ENCODE measurements around the gene FGF2. TPM values are rescaled to one million over a fixed set of nuclear protein-coding genes. Genes with fewer than 3 reads are reported as not detected.
"Not testable (repeated sequence)": the region's sequence is repeated elsewhere in the genome, so short reads cannot be mapped to it uniquely, and the experiment has no call there.

FGF2 gene
- polyA plus RNA-seq, 1 of the 3 experiments (the other 2 are of a cell fraction), result 11.1 TPM

- Histone ChIP-seq H3K27ac (ENCODE audit: low read depth in 2 of 2, low read length in 1 of 2) (no peak overlapping the region), H3K4me1 (ENCODE audit: control insufficient read depth in 1 of 2, insufficient read depth in 2 of 2, low read depth in 1 of 2, low read length in 1 of 2) (peaks cover 4 to 5% of the 10 kb centered on the region in 2 experiments; a peak in 3 of 4 replicates), H3K9ac (no peak overlapping the region), H3K36me3 (replicated peaks in 1 of 2; ENCODE audit: control insufficient read depth in 1 of 2, insufficient read depth in 2 of 2, low read length in 1 of 2) (peaks cover 7 to 45% of the 10 kb centered on the region in 2 experiments), H3K4me2 (no peak overlapping the region), H3K9me3 (no peaks in the 10 kb centered on the region), H3K9me2 (no peaks in the 10 kb centered on the region), H3K79me2 (ENCODE audit: insufficient read depth) (peaks cover 100% of the 10 kb centered on the region), H3K4me3 (ENCODE audit: low read depth in 2 of 2, low read length in 1 of 2) (no peak overlapping the region), H3F3A (replicated peaks; ENCODE audit: insufficient read depth) (peaks cover 7% of the 10 kb centered on the region), H4K20me1 (ENCODE audit: insufficient read depth) (peaks cover 91% of the 10 kb centered on the region), H3K27me3 (ENCODE audit: insufficient read depth) (no peaks in the 10 kb centered on the region), H2AFZ (ENCODE audit: low read depth) (no peak overlapping the region)
- TF ChIP-seq GATA2 (CRISPR knock-in tag; IDR thresholded peaks at IDR 0.05), result no peak
- no peak for TF ChIP-seq MXI1 (IDR thresholded peaks at IDR 0.05; ENCODE audit: low read depth, low read length)
- no peak for TF ChIP-seq USF1 (IDR thresholded peaks at IDR 0.05; ENCODE audit: borderline replicate concordance, low read depth)
- TF ChIP-seq YY1 (IDR thresholded peaks at IDR 0.05; ENCODE audit: low read depth), result no peak
- TF ChIP-seq POLR2AphosphoS5 (IDR thresholded peaks at IDR 0.05; ENCODE audit: low read depth, low read length), result no peak
- no peak for TF ChIP-seq NFIC (IDR thresholded peaks at IDR 0.05; ENCODE audit: borderline replicate concordance)
- TF ChIP-seq EZH2phosphoT487 (IDR thresholded peaks at IDR 0.05; ENCODE audit: borderline replicate concordance, low read depth), result no peak
- no peak for TF ChIP-seq TCF12 (IDR thresholded peaks at IDR 0.05)
- TF ChIP-seq RAD21 (IDR thresholded peaks at IDR 0.05; ENCODE audit: low read length), result no peak
- POLR2A ChIA-PET, result no interaction called here
- 100% methylated on average over 1 of the region's 1 CpG for WGBS (ENCODE audit: low lambda C conversion rate)
- DNase-seq, result no peak
- CTCF ChIA-PET, result no interaction called here
Observed at GRCh38 chr4:122847931-122848330, 21.3 kb downstream of the FGF2 start.

- WGBS (ENCODE audit: low lambda C conversion rate), result 100% methylated on average over 3 of the region's 3 CpGs
- H3K9me2 ChIP-seq; H3K4me3 ChIP-seq (ENCODE audit: low read depth in 2 of 2, low read length in 1 of 2); H3K4me2 ChIP-seq; H3K9me3 ChIP-seq; DNase-seq; CTCF ChIA-PET; H3K4me1 ChIP-seq (ENCODE audit: control insufficient read depth in 1 of 2, insufficient read depth in 2 of 2, low read depth in 1 of 2, low read length in 1 of 2); POLR2A ChIA-PET; H2AFZ ChIP-seq (ENCODE audit: low read depth); H3K27ac ChIP-seq (ENCODE audit: low read depth in 2 of 2, low read length in 1 of 2); H3K27me3 ChIP-seq (ENCODE audit: insufficient read depth); H3K9ac ChIP-seq: not testable (repeated sequence)
- Histone ChIP-seq H3F3A (replicated peaks; ENCODE audit: insufficient read depth) (peaks cover 14% of the 10 kb centered on the region), H4K20me1 (ENCODE audit: insufficient read depth) (peaks cover 92% of the 10 kb centered on the region), H3K79me2 (ENCODE audit: insufficient read depth) (peaks cover 100% of the 10 kb centered on the region), H3K36me3 (replicated peaks in 1 of 2; ENCODE audit: control insufficient read depth in 1 of 2, insufficient read depth in 2 of 2, low read length in 1 of 2) (peaks cover 12 to 40% of the 10 kb centered on the region in 2 experiments)
Observed at GRCh38 chr4:122849789-122850188, 23.2 kb downstream of the FGF2 start.

GRCh38 chr4:122851568-122851967 is 24.9 kb downstream of the FGF2 start:
- Histone ChIP-seq H3K36me3 (replicated peaks in 1 of 2; ENCODE audit: control insufficient read depth in 1 of 2, insufficient read depth in 2 of 2, low read length in 1 of 2) (peaks cover 14 to 28% of the 10 kb centered on the region in 2 experiments), H3K9me3 (no peaks in the 10 kb centered on the region), H3K9me2 (no peaks in the 10 kb centered on the region), H3K79me2 (ENCODE audit: insufficient read depth) (peaks cover 100% of the 10 kb centered on the region), H3K4me3 (ENCODE audit: low read depth in 2 of 2, low read length in 1 of 2) (no peak overlapping the region), H3F3A (replicated peaks; ENCODE audit: insufficient read depth) (peaks cover 17% of the 10 kb centered on the region), H3K4me1 (ENCODE audit: control insufficient read depth in 1 of 2, insufficient read depth in 2 of 2, low read depth in 1 of 2, low read length in 1 of 2) (peaks cover 4 to 7% of the 10 kb centered on the region in 2 experiments; a peak in 2 of 4 replicates), H3K27ac (ENCODE audit: low read depth in 2 of 2, low read length in 1 of 2) (no peak overlapping the region), H3K4me2 (no peak overlapping the region), H3K9ac (no peak overlapping the region), H3K27me3 (ENCODE audit: insufficient read depth) (no peaks in the 10 kb centered on the region), H4K20me1 (ENCODE audit: insufficient read depth) (peaks cover 82% of the 10 kb centered on the region), H2AFZ (ENCODE audit: low read depth) (no peak overlapping the region)
- DNase-seq, result no peak
- ChIA-PET POLR2A (no interaction called here), CTCF (interaction anchor here (1.0 to 1.2 kb wide), 2 partner anchors 12 to 51 kb away, joined by 3 read pairs; no protein-coding TSS in a partner anchor)
- no peak for TF ChIP-seq YY1 (IDR thresholded peaks at IDR 0.05; ENCODE audit: low read depth)
- TF ChIP-seq CHD2 (IDR thresholded peaks at IDR 0.05; ENCODE audit: low read length, partially characterized antibody), result no peak
- TF ChIP-seq PBX3 (IDR thresholded peaks at IDR 0.05), result no peak
- no peak for TF ChIP-seq RXRA (IDR thresholded peaks at IDR 0.05; ENCODE audit: borderline replicate concordance, low read depth)
- no peak for TF ChIP-seq RAD21 (IDR thresholded peaks at IDR 0.05; ENCODE audit: low read length)
- TF ChIP-seq RFX5 (IDR thresholded peaks at IDR 0.05; ENCODE audit: low read length), result no peak
- no peak for TF ChIP-seq TCF12 (IDR thresholded peaks at IDR 0.05)
- TF ChIP-seq NRF1 (IDR thresholded peaks at IDR 0.05; ENCODE audit: low read depth, low read length), result no peak
- TF ChIP-seq RCOR1 (IDR thresholded peaks at IDR 0.05; ENCODE audit: low read length), result no peak
- no peak for TF ChIP-seq EP300 (IDR thresholded peaks at IDR 0.05; ENCODE audit: borderline replicate concordance in 1 of 2, low read depth in 1 of 2, low read length in 1 of 2)
- TF ChIP-seq ELF1 (IDR thresholded peaks at IDR 0.05), result no peak
- no peak for TF ChIP-seq GATA2 (CRISPR knock-in tag; IDR thresholded peaks at IDR 0.05)

Data from SK-N-SH (cell line).